ENCODE data around the gene BCAS1.

- no peak for TF ChIP-seq CTCF (conservative IDR thresholded peaks at IDR 0.05)
- TF ChIP-seq EZH2 (IDR thresholded peaks at IDR 0.05; ENCODE audit: low read depth): no peak
Observed at GRCh38 chr20:54059691-54060364, 10.6 kb downstream of the BCAS1 start.
